Keratinocyte (primary cell): ENCODE results near the gene TREH. TPM values are rescaled to one million over a fixed set of nuclear protein-coding genes. Genes with fewer than 3 reads are reported as not detected.
A peak's percentile ranks its signal among the peaks of the same experiment; 100 is the strongest.

Experiments
- DNase-seq: peaks from one replicate; pipeline ENCODE4 v3.0.0-alpha.2; 2011; ENCODE audit warnings: low read depth, missing footprints, low spot score
- FAIRE-seq: peaks from 2 replicates; lab custom pipeline; 2011; peaks lifted over from hg19 to GRCh38; lab: Jason Lieb, UNC
- H2AFZ ChIP-seq: 2 replicates; pipeline ENCODE4 v1.6.0; 2012; ENCODE audit warnings: low read length, control low read depth, inconsistent platforms; ENCODE audit not compliant: control insufficient read depth
- H3K27ac ChIP-seq: 2 replicates; pipeline ENCODE4 v1.5.1; 2011; ENCODE audit warnings: low read length; ENCODE audit not compliant: control insufficient read depth, insufficient read depth
- H3K27me3 ChIP-seq: 3 replicates; pipeline ENCODE4 v1.6.0; 2011; ENCODE audit warnings: low read length; ENCODE audit not compliant: control insufficient read depth, insufficient read depth; ENCODE audit errors: extremely low read depth
- H3K36me3 ChIP-seq, 2 experiments: 2 replicates in 1 of 2; 3 replicates in 1 of 2; pipeline ENCODE4 v1.5.1; 2011; ENCODE audit warnings: low read length in 2 of 2, mild to moderate bottlenecking in 1 of 2; ENCODE audit not compliant: control insufficient read depth in 2 of 2, insufficient read depth in 2 of 2; ENCODE audit errors: extremely low read depth in 1 of 2
- H3K4me1 ChIP-seq: 3 replicates; pipeline ENCODE4 v1.5.1; 2011; ENCODE audit warnings: low read length; ENCODE audit not compliant: control insufficient read depth, insufficient read depth; ENCODE audit errors: extremely low read depth
- H3K4me2 ChIP-seq: 3 replicates; pipeline ENCODE4 v1.6.0; 2011; ENCODE audit warnings: low read depth, low read length; ENCODE audit not compliant: control insufficient read depth, insufficient read depth; ENCODE audit errors: extremely low read depth
- H3K4me3 ChIP-seq, 3 experiments: fragments of 200-600 bp in 1 of 3; sonication (generic) in 1 of 3; 2 replicates in 2 of 3; 3 replicates in 1 of 3; pipeline ENCODE4 v1.5.1; 2011 to 2016; ENCODE audit warnings: low read length in 3 of 3, mild to moderate bottlenecking in 3 of 3, control low read depth in 2 of 3, inconsistent platforms in 1 of 3, low read depth in 1 of 3, mixed read lengths in 1 of 3, mixed run types in 1 of 3, moderate library complexity in 1 of 3; ENCODE audit not compliant: control insufficient read depth in 2 of 3, insufficient read depth in 2 of 3; ENCODE audit errors: extremely low read depth in 1 of 3
- H3K79me2 ChIP-seq: 2 replicates; pipeline ENCODE4 v1.6.0; 2012; ENCODE audit warnings: low read length; ENCODE audit not compliant: control insufficient read depth, insufficient read depth
- H3K9ac ChIP-seq: 3 replicates; pipeline ENCODE4 v1.6.0; 2011; ENCODE audit warnings: low read length; ENCODE audit not compliant: control insufficient read depth, insufficient read depth; ENCODE audit errors: extremely low read depth
- H3K9me1 ChIP-seq: 3 replicates; pipeline ENCODE4 v1.6.0; 2011; ENCODE audit warnings: low read length; ENCODE audit not compliant: control insufficient read depth, insufficient read depth; ENCODE audit errors: extremely low read depth
- H3K9me3 ChIP-seq: 2 replicates; pipeline ENCODE4 v1.5.1; 2012; ENCODE audit warnings: low read depth, low read length; ENCODE audit not compliant: control insufficient read depth
- H4K20me1 ChIP-seq: 3 replicates; pipeline ENCODE4 v1.6.0; 2011; ENCODE audit warnings: low read length; ENCODE audit not compliant: control insufficient read depth, insufficient read depth; ENCODE audit errors: extremely low read depth
- EZH2 ChIP-seq: IDR thresholded peaks from one replicate; pipeline ENCODE4 v1.6.1; 2012; ENCODE audit warnings: inconsistent platforms, mild to moderate bottlenecking, low read length, moderate library complexity
- dilution Hi-C: fragments of 300-500 bp; cut with MboI; formaldehyde crosslinking; loops from one replicate; pipeline ENCODE4 v1.7.0; 2020; ENCODE audit warnings: low sequenced_read_pairs; ENCODE audit not compliant: extremely low pct_ligation_motif_present
- polyA plus RNA-seq, 5 experiments: library from polyadenylated mRNA; depleted of rRNA in 3 of 5; stranded (reverse) in 3 of 5; stranded (forward) in 1 of 5; unstranded in 1 of 5; fragments of >200 nt; gene quantifications; 1 replicate in 1 of 5; 2 replicates in 3 of 5; 3 replicates in 1 of 5; pipeline versions ENCODE4 v1.2.1 to v1.2.3, GENCODE V29; 2011 to 2012; ENCODE audit warnings: missing spikeins in 2 of 5, low read depth in 1 of 5, low replicate concordance in 1 of 5
- TF ChIP-seq, protein P1 (sequence below), 3 experiments: IDR thresholded peaks in 1 of 3; conservative IDR thresholded peaks in 1 of 3; optimal IDR thresholded peaks in 1 of 3; 2 replicates in 2 of 3; 3 replicates in 1 of 3; pipeline versions ENCODE3 to v1.5.1; 2011; ENCODE audit warnings: low read length in 3 of 3, mild to moderate bottlenecking in 3 of 3, moderate library complexity in 2 of 3, control low read depth in 1 of 3, inconsistent platforms in 1 of 3; ENCODE audit not compliant: insufficient read depth in 2 of 3; ENCODE audit errors: extremely low read depth in 1 of 3

Gene TREH
- polyA plus RNA-seq, 1 donor (not counting 4 experiments of a cell fraction or from before 2014, with no cell fraction given): not detected

DNA sequence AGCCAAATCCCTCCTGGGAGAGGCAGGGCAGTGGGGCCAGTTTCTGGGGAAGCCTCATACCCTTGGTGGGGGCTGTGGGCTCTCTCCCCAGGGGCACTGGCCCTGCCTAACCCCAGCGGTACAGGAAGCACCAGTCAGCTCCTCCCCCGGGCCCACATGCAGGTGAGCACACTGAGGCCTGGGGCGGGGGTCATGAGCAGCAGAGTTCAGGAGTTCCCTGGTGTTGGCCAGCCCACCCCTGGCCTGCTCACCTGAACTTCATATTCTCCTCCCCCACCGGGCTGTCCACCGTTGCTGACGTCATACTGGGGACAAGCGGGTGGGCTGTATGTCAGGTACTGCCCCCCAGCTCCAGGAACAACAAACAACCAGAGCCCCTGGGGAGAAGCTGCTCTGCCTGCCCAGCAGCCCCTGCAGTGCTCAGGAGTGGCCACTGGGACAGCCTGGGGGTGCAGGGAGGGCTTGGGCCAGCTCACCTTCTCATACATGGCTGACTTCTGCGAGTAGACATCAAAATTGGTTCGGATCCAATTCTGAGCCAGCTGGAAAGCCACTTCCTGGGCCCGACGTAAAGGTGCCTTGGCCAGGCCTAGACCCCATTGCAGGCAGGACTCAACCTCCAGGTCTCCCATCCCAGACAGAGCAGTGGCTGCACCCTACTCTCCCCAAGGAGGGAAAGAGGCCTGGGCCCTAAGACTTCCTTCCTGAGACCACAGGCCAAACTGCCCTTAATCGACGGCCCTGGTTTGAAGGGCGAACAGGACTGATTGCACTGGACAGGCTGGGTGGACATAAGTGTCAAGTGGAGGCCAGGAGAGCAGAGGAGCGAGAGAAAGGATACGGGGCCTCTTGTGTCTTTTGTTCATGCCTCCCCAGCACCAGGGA lies 20.8 kb downstream of the TREH start:
- no peak overlapping the region for H2AFZ ChIP-seq
- H3K27me3 ChIP-seq: no peaks in the 10 kb centered on the region
- no peak overlapping the region for H3K27ac ChIP-seq
- H3K4me2 ChIP-seq: no peak overlapping the region
- no peaks in the 10 kb centered on the region for H3K9me3 ChIP-seq
- DNase-seq (no peak), FAIRE-seq (no peak)
- peaks cover 2% of the 10 kb centered on the region for H3K4me1 ChIP-seq
- no peak overlapping the region for H3K4me3 ChIP-seq
- no peak overlapping the region for H3K9ac ChIP-seq
- H3K36me3 ChIP-seq: peaks cover 15% of the 10 kb centered on the region in 2 experiments
- H3K79me2 ChIP-seq: no peaks in the 10 kb centered on the region
- H4K20me1 ChIP-seq: peaks cover 7% of the 10 kb centered on the region
- dilution Hi-C loops: no loop called here
- no peak for TF ChIP-seq EZH2
- TF ChIP-seq, protein P1, sequence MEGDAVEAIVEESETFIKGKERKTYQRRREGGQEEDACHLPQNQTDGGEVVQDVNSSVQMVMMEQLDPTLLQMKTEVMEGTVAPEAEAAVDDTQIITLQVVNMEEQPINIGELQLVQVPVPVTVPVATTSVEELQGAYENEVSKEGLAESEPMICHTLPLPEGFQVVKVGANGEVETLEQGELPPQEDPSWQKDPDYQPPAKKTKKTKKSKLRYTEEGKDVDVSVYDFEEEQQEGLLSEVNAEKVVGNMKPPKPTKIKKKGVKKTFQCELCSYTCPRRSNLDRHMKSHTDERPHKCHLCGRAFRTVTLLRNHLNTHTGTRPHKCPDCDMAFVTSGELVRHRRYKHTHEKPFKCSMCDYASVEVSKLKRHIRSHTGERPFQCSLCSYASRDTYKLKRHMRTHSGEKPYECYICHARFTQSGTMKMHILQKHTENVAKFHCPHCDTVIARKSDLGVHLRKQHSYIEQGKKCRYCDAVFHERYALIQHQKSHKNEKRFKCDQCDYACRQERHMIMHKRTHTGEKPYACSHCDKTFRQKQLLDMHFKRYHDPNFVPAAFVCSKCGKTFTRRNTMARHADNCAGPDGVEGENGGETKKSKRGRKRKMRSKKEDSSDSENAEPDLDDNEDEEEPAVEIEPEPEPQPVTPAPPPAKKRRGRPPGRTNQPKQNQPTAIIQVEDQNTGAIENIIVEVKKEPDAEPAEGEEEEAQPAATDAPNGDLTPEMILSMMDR (optimal IDR thresholded peaks at IDR 0.05 in 1 of 3, IDR thresholded peaks at IDR 0.05 in 1 of 3, conservative IDR thresholded peaks at IDR 0.05 in 1 of 3; ENCODE audit: extremely low read depth in 1 of 3, insufficient read depth in 2 of 3, low read length in 3 of 3): peak; percentile 10 to 46 (median 27)
- H3K9me1 ChIP-seq: no peaks in the 10 kb centered on the region

DNA sequence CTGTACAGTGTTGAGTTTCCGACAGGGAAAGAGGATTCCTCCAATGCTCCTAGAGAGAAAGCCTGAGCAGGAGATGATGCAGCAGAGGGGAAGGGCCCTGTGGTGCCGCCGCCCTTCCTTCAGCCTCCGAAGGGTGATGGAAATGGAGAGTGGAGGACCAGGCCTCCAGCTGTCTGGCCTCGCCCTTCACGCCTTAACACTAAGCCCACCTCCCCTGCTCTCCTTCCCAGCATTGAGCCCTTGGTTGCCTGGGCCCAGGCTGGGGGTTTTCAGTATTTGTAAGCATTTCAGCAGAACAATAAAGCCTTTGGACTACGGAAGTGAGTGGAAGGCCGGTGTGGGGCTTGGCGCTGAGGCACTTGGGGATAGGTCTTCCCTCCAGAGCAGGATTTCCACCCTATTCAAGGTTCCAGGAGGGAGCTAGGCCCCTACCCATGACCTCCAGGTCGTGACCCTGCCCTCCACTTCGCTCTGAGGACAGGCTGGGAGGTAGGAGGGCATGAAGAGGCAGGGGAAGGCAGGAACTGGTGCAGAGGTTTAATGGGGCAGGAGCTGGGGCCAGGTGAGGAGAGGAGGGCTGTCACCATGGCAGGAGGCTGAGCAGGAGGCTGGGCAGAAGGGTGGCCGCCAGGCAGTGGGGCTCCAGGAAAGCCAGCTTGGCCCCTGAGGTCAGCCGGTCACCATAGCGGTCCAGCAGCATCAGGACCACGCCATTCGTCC lies 21.6 kb downstream of the TREH start:
- FAIRE-seq (no peak), DNase-seq (no peak)
- peaks cover 7% of the 10 kb centered on the region for H4K20me1 ChIP-seq
- no peak overlapping the region for H3K27ac ChIP-seq
- H3K36me3 ChIP-seq: peaks cover 18 to 20% of the 10 kb centered on the region in 2 experiments
- no peak overlapping the region for H3K4me3 ChIP-seq
- H3K27me3 ChIP-seq: no peaks in the 10 kb centered on the region
- no peak overlapping the region for H3K4me2 ChIP-seq
- dilution Hi-C loops: no loop called here
- H2AFZ ChIP-seq: no peak overlapping the region
- H3K4me1 ChIP-seq: peaks cover 2% of the 10 kb centered on the region
- no peaks in the 10 kb centered on the region for H3K9me1 ChIP-seq
- H3K79me2 ChIP-seq: no peaks in the 10 kb centered on the region
- H3K9ac ChIP-seq: no peak overlapping the region
- H3K9me3 ChIP-seq: no peaks in the 10 kb centered on the region
- TF ChIP-seq EZH2: no peak
- TF ChIP-seq, protein P1 (optimal IDR thresholded peaks at IDR 0.05 in 1 of 3, IDR thresholded peaks at IDR 0.05 in 1 of 3, conservative IDR thresholded peaks at IDR 0.05 in 1 of 3; ENCODE audit: extremely low read depth in 1 of 3, insufficient read depth in 2 of 3, low read length in 3 of 3): no peak
